Endometrial microvascular endothelial cells (primary cell): ENCODE measurements around the gene PAXX. TPM values are rescaled to one million over a fixed set of nuclear protein-coding genes. Genes with fewer than 3 reads are reported as not detected.

Experiments
- in situ Hi-C: cut with HindIII; loops from 2 replicates; pipeline ENCODE4 v1.10.0; 2017; ENCODE audit warnings: low sequenced_read_pairs, low pct_unique_long_range_greater_than_20kb; ENCODE audit errors: inconsistent ontology term
- total RNA-seq: library from RNA; depleted of rRNA; stranded (reverse); fragments of >200 nt; gene quantifications from one replicate; pipeline ENCODE4 v1.2.3, GENCODE V29; 2015; ENCODE audit errors: inconsistent ontology term

PAXX gene
- total RNA-seq, 1 donor from 2014 or later = 49.0 TPM

- in situ Hi-C loops = no loop called here
These were observed 43.7 kb downstream of the PAXX start for GRCh38 chr9:137035937-137036336.

- in situ Hi-C loops = no loop called here
These were observed 44.8 kb downstream of the PAXX start for GRCh38 chr9:137037035-137037434.

DNA sequence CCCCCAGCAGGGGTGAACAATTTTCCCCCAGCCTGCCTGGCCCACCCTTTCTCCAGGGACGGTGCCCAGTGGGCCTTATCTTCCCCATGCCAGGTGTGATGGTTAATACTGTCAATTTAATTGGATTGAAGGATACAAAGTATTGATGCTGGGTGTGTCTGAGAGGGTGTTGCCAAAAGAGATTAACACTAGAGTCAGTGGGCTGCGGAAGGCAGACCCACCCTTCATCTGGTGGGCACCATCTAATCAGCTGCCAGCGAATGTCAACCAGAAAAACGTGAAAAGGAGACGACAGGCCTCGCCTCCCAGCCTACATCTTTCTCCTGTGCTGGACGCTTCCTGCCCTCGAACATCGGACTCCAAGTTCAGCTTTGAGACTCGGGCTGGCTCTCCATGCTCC, 45.3 kb downstream of the PAXX start:
- in situ Hi-C loops = no loop called here

GRCh38 chr9:137038916-137039315, 46.7 kb downstream of the PAXX start:
- in situ Hi-C loops = no loop called here

DNA sequence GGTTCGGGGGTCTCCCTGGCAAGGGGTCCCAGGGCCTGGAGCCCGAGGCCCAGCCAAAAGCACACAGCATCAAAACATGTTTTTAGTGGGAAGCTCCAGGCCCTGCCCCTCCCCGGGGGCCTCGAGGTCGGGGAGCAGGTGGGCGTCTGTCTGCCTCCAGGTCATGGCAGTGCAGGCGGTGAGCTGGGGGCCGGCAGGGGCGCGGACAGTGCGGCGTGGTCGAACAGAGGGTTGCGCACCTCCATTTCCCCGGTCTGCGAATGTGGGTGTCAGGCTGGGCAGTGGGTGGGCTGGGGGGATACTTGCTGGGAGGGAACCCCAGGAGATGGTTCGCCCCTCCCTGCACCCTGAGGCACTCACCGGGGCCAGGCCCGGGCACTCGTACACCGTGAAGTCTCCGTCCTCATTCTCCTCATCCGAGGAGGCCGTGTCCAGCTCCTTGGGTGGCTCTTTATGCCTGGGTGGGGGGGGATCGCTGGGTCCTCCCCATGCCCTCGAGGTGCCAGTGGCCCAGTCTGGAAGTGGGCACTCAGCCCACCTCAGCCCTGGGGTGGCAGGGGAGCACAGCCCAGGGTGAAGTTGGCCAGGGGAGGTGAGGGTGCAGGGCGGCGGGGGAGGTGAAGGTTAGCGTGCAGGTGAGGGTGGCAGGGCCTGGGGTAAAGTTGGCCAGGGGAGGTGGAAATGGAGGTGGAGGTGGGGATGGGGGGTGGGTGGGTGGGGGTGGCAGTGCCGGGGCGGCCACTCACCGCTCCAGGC, 47.6 kb downstream of the PAXX start:
- in situ Hi-C loops = no loop called here

DNA sequence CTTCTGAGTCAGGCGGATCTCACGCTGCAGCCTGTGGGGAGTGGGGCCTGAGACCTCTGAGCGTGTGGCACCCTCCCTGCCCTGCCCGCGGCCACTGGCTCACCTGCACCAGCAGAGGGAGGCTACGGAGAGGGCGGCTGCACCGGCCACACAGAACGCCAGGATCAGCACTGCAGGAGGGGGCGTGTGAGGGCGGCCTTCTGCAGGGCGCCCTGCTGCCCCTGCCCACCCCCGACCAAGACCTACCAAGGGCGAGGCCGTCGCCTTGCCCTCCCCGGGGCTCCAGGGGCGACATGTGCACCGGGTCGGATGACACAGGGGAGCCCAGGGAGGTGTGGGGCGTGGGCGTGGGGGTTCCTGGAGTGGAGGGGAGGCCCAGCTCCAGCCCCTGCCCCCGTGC, 48.3 kb downstream of the PAXX start:
- in situ Hi-C loops = no loop called here

- in situ Hi-C loops = no loop called here
These were observed 48.9 kb downstream of the PAXX start for GRCh38 chr9:137041124-137041523.

- in situ Hi-C loops = no loop called here
These were observed 50.8 kb downstream of the PAXX start for GRCh38 chr9:137042751-137043727.

Other genes with a start within 250 kb of the PAXX start
- not detected for gene LCN10, start 249.5 kb upstream of the PAXX start, total RNA-seq
- not detected for gene LCN6, start 243.9 kb upstream of the PAXX start, total RNA-seq
- not detected for gene LCN8, start 234.2 kb upstream of the PAXX start, total RNA-seq
- gene LCN15, start 227.9 kb upstream of the PAXX start, total RNA-seq = not detected
- gene TMEM141, start 201.1 kb upstream of the PAXX start, total RNA-seq = 72.7 TPM
- gene CCDC183, start 196.1 kb upstream of the PAXX start, total RNA-seq = not detected
- 125 TPM for gene RABL6, start 184.5 kb upstream of the PAXX start, total RNA-seq
- 0.46 TPM for gene AJM1, start 149.9 kb upstream of the PAXX start, total RNA-seq
- gene PHPT1, start 143.0 kb upstream of the PAXX start, total RNA-seq = 95.9 TPM
- gene MAMDC4, start 140.1 kb upstream of the PAXX start, total RNA-seq = 1.0 TPM
- 440 TPM for gene EDF1, start 126.1 kb upstream of the PAXX start, total RNA-seq
- gene TRAF2, start 105.9 kb upstream of the PAXX start, total RNA-seq = 16.7 TPM
- gene FBXW5, start 47.7 kb upstream of the PAXX start, total RNA-seq = 212 TPM
- not detected for gene C8G, start 47.2 kb upstream of the PAXX start, total RNA-seq
- not detected for gene LCN12, start 40.1 kb upstream of the PAXX start, total RNA-seq
- gene PTGDS, start 14.9 kb upstream of the PAXX start, total RNA-seq = not detected
- gene LCNL1, start 9.4 kb upstream of the PAXX start, total RNA-seq = not detected
- 4.8 TPM for gene CLIC3, start 4.1 kb downstream of the PAXX start, total RNA-seq
- gene ABCA2, start 35.8 kb downstream of the PAXX start, total RNA-seq = 4.0 TPM
- gene FUT7, start 39.7 kb downstream of the PAXX start, total RNA-seq = not detected
- 65.7 TPM for gene NPDC1, start 53.8 kb downstream of the PAXX start, total RNA-seq
- not detected for gene ENTPD2, start 61.6 kb downstream of the PAXX start, total RNA-seq
- gene SAPCD2, start 78.1 kb downstream of the PAXX start, total RNA-seq = 38.5 TPM
- gene UAP1L1, start 85.1 kb downstream of the PAXX start, total RNA-seq = 13.8 TPM
- gene MAN1B1, start 94.6 kb downstream of the PAXX start, total RNA-seq = 106 TPM
- 99.2 TPM for gene DPP7, start 122.3 kb downstream of the PAXX start, total RNA-seq
- not detected for gene GRIN1, start 146.7 kb downstream of the PAXX start, total RNA-seq
- gene LRRC26, start 177.6 kb downstream of the PAXX start, total RNA-seq = not detected
- not detected for gene TMEM210, start 179.6 kb downstream of the PAXX start, total RNA-seq
- 14.9 TPM for gene ANAPC2, start 196.1 kb downstream of the PAXX start, total RNA-seq
- 117 TPM for gene SSNA1, start 196.3 kb downstream of the PAXX start, total RNA-seq
- gene TPRN, start 208.3 kb downstream of the PAXX start, total RNA-seq = 8.8 TPM
- gene TMEM203, start 213.2 kb downstream of the PAXX start, total RNA-seq = 28.1 TPM
- gene NDOR1, start 213.3 kb downstream of the PAXX start, total RNA-seq = 19.6 TPM
- not detected for gene RNF208, start 229.8 kb downstream of the PAXX start, total RNA-seq
- not detected for gene CYSRT1, start 232.8 kb downstream of the PAXX start, total RNA-seq
- not detected for gene RNF224, start 235.1 kb downstream of the PAXX start, total RNA-seq
- not detected for gene SLC34A3, start 238.5 kb downstream of the PAXX start, total RNA-seq
- 1,061 TPM for gene TUBB4B, start 248.9 kb downstream of the PAXX start, total RNA-seq